GM23248 (cell line): Measurements from ENCODE around the gene CCDC80.

Source experiments
- EZH2 ChIP-seq: fragments of 200-600 bp; sonication (generic); IDR thresholded peaks from 2 replicates; pipeline ENCODE4 v1.6.1; 2018; ENCODE audit warnings: antibody characterized with exemption, mild to moderate bottlenecking; ENCODE audit not compliant: insufficient read depth, poor library complexity, severe bottlenecking
- EZH2phosphoT487 ChIP-seq: fragments of 200-600 bp; sonication (generic); IDR thresholded peaks from 2 replicates; pipeline ENCODE4 v1.6.1; 2018; ENCODE audit warnings: antibody characterized with exemption, moderate library complexity, mild to moderate bottlenecking, low read depth; ENCODE audit not compliant: insufficient read depth

DNA sequence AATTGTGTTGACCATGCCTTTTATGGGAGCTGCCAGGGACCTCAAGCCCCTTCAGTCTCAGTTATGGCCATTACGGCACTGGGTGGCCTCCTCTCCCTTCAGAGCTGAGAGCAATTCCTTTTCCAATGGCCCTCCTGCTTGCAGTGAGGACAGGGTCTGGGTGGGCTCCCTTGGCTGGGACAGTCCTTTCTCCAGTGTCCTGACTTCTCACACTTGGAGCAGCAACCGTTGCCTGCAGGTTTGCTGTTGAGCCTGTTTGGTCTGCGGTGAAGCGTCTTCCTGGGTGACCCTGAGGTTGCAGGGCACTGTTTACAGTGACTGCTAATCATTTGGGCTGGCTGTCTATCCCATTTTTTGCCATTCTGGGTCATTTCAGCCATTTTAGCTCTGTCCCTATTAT is 3.5 kb upstream of the CCDC80 start:
- TF ChIP-seq EZH2 (no peak), EZH2phosphoT487 (no peak)
